Lower leg skin (tissue), 4 donors: Measurements from ENCODE around the gene TSTD1. TPM values are rescaled to one million over a fixed set of nuclear protein-coding genes. Genes with fewer than 3 reads are reported as not detected.

Experiments used
- total RNA-seq, 4 donors: library from RNA; depleted of rRNA; stranded (reverse); fragments of >200 nt; gene quantifications; one replicate each; pipeline ENCODE4 v1.1.0, GENCODE V29; 2016

The TSTD1 gene
- total RNA-seq, 4 donors from 2014 or later, result 94.9 to 136 (median 107) TPM

Other genes starting within 250 kb of the TSTD1 start
- 1 to 10 TPM in 2 of 4 donors, under 1 TPM in 2; 0.23 to 1.6 (median 0.84) TPM for gene LY9, start 242.8 kb downstream of the TSTD1 start, total RNA-seq
- gene CD244, start 176.1 kb downstream of the TSTD1 start, total RNA-seq, result under 1 TPM in 3 of 4 donors, not detected in 1; 0.25 to 0.63 (median 0.34) TPM
- not detected for gene ITLN1, start 153.8 kb downstream of the TSTD1 start, total RNA-seq
- 1 to 10 TPM in 2 of 4 donors, not detected in 2; 1.0 to 1.2 TPM for gene ITLN2, start 84.2 kb downstream of the TSTD1 start, total RNA-seq
- gene F11R, start 17.8 kb downstream of the TSTD1 start, total RNA-seq, result 100 to 1,000 TPM in 2 of 4 donors, 10 to 100 TPM in 2; 68.4 to 125 (median 97.5) TPM
- 10 to 100 TPM; 35.3 to 59.4 (median 43.3) TPM for gene USF1, start 7.0 kb upstream of the TSTD1 start, total RNA-seq
- gene ARHGAP30, start 30.9 kb upstream of the TSTD1 start, total RNA-seq, result 10 to 100 TPM in 2 of 4 donors, 1 to 10 TPM in 2; 8.5 to 14.8 (median 9.9) TPM
- gene NECTIN4, start 50.6 kb upstream of the TSTD1 start, total RNA-seq, result 100 to 1,000 TPM; 176 to 239 (median 208) TPM
- gene KLHDC9, start 59.4 kb upstream of the TSTD1 start, total RNA-seq, result 1 to 10 TPM in 2 of 4 donors, under 1 TPM in 2; 0.42 to 4.2 (median 1.9) TPM
- 10 to 100 TPM; 19.3 to 24.7 (median 22.4) TPM for gene PFDN2, start 79.1 kb upstream of the TSTD1 start, total RNA-seq
- gene NIT1, start 79.1 kb upstream of the TSTD1 start, total RNA-seq, result 10 to 100 TPM; 26.6 to 35.8 (median 30.2) TPM
- gene DEDD, start 93.7 kb upstream of the TSTD1 start, total RNA-seq, result 10 to 100 TPM; 26.6 to 38.2 (median 29.6) TPM
- 100 to 1,000 TPM in 1 of 4 donors, 10 to 100 TPM in 3; 42.0 to 100 (median 82.5) TPM for gene UFC1, start 115.0 kb upstream of the TSTD1 start, total RNA-seq
- 10 to 100 TPM; 13.7 to 28.8 (median 25.3) TPM for gene USP21, start 120.5 kb upstream of the TSTD1 start, total RNA-seq
- 10 to 100 TPM; 16.7 to 46.5 (median 24.8) TPM for gene PPOX, start 127.5 kb upstream of the TSTD1 start, total RNA-seq
- gene B4GALT3, start 138.5 kb upstream of the TSTD1 start, total RNA-seq, result 10 to 100 TPM; 40.9 to 49.9 (median 44.0) TPM
- 10 to 100 TPM in 1 of 4 donors, 1 to 10 TPM in 2, under 1 TPM in 1; 0.20 to 15.3 (median 4.2) TPM for gene ADAMTS4, start 160.1 kb upstream of the TSTD1 start, total RNA-seq
- gene NDUFS2, start 163.4 kb upstream of the TSTD1 start, total RNA-seq, result 100 to 1,000 TPM in 3 of 4 donors, 10 to 100 TPM in 1; 88.7 to 127 (median 106) TPM
- gene FCER1G, start 176.3 kb upstream of the TSTD1 start, total RNA-seq, result 10 to 100 TPM in 2 of 4 donors, 1 to 10 TPM in 2; 5.0 to 31.9 (median 17.9) TPM
- gene APOA2, start 184.7 kb upstream of the TSTD1 start, total RNA-seq, result not detected
- 10 to 100 TPM in 1 of 4 donors, 1 to 10 TPM in 3; 3.8 to 11.9 (median 7.7) TPM for gene TOMM40L, start 187.1 kb upstream of the TSTD1 start, total RNA-seq
- 1 to 10 TPM in 1 of 4 donors, not detected in 3; 2.1 TPM for gene NR1I3, start 199.2 kb upstream of the TSTD1 start, total RNA-seq
- 1 to 10 TPM in 3 of 4 donors, under 1 TPM in 1; 0.80 to 9.1 (median 4.6) TPM for gene PCP4L1, start 219.8 kb upstream of the TSTD1 start, total RNA-seq